Testis (tissue), 3 donors: ENCODE measurements around the gene CSH2. TPM values are rescaled to one million over a fixed set of nuclear protein-coding genes. Genes with fewer than 3 reads are reported as not detected.
A peak's percentile ranks its signal among the peaks of the same experiment; 100 is the strongest.

Experiments
- DNase-seq: peaks from one replicate; pipeline ENCODE4 v3.0.0-alpha.2; 2019
- H3K27ac ChIP-seq, 2 donors: fragments of 200-600 bp; sonication (generic); one replicate each; pipeline ENCODE4 v1.5.1; 2019
- H3K27me3 ChIP-seq: fragments of 200-600 bp; sonication (generic); one replicate; pipeline ENCODE4 v1.5.1; 2019
- H3K36me3 ChIP-seq: fragments of 200-600 bp; sonication (generic); one replicate; pipeline ENCODE4 v1.5.1; 2017; ENCODE audit warnings: low read depth; ENCODE audit errors: missing control alignments
- H3K4me1 ChIP-seq: fragments of 200-600 bp; sonication (generic); one replicate; pipeline ENCODE4 v1.5.1; 2019
- H3K4me3 ChIP-seq, 2 donors: fragments of 200-600 bp; sonication (generic); one replicate each; pipeline ENCODE4 v1.5.1; 2017 to 2019
- H3K9me3 ChIP-seq: fragments of 200-600 bp; sonication (generic); one replicate; pipeline ENCODE4 v1.5.1; 2017
- CTCF ChIP-seq, 3 experiments: fragments of 450-650 bp in 2 of 3; fragments of 200-600 bp in 1 of 3; sonication (generic) in 1 of 3; IDR thresholded peaks; one replicate each; pipeline ENCODE4 v1.5.1; 2016 to 2019; ENCODE audit warnings: antibody characterized with exemption in 3 of 3, mild to moderate bottlenecking in 2 of 3, moderate library complexity in 1 of 3
- POLR2A ChIP-seq: fragments of 450-650 bp; IDR thresholded peaks from one replicate; pipeline ENCODE4 v1.6.1; 2017; ENCODE audit warnings: antibody characterized with exemption, mild to moderate bottlenecking, moderate library complexity
- WGBS, 2 donors: methylation state at CpG; one replicate each; pipeline ENCODE4 v1.1.5; 2018; 5-methylcytosine and 5-hydroxymethylcytosine counted together
- intact Hi-C: fragments of 100-400 bp; cut with DNase I; formaldehyde crosslinking; loops from one replicate; pipeline ENCODE4 v1.15.1; 2023; ENCODE audit warnings: low total_unique reads
- polyA plus RNA-seq: library from polyadenylated mRNA; stranded (reverse); fragments of 350-450 nt; fragmentation: Illumina TruSeq; extraction: RNeasy Lipid Tissue Mini Kit (QIAGEN cat#74804); gene quantifications from one replicate; pipeline ENCODE4 v1.2.3, GENCODE V29; 2014; ENCODE audit warnings: low read depth, low replicate concordance; ENCODE audit not compliant: insufficient read depth
- total RNA-seq, 2 donors: library from RNA; depleted of rRNA; stranded (reverse); fragments of >200 nt; gene quantifications; one replicate each; pipeline ENCODE4 v1.2.3, GENCODE V29; 2016

Gene CSH2
- total and polyA plus RNA-seq, 3 donors from 2014 or later = 0.47 TPM; not detected in 2

GRCh38 chr17:63831505-63831904 lies 42.0 kb downstream of the CSH2 start:
- H3K4me3 ChIP-seq = no peak overlapping the region
- peaks cover 8% of the 10 kb centered on the region for H3K4me1 ChIP-seq
- H3K9me3 ChIP-seq = no peaks in the 10 kb centered on the region
- no peaks in the 10 kb centered on the region for H3K36me3 ChIP-seq
- no peak for DNase-seq
- no peak for TF ChIP-seq CTCF (IDR thresholded peaks at IDR 0.05)
- no peak overlapping the region for H3K27ac ChIP-seq
- 73 to 83% methylated on average over 8 of the region's 8 CpGs for WGBS, 2 donors
- intact Hi-C loops = no loop called here
- H3K27me3 ChIP-seq = no peaks in the 10 kb centered on the region

- H3K36me3 ChIP-seq = no peaks in the 10 kb centered on the region
Measured at GRCh38 chr17:63830904-63831491, 42.5 kb downstream of the CSH2 start.

GRCh38 chr17:63830278-63830677 lies 43.2 kb downstream of the CSH2 start:
- no peaks in the 10 kb centered on the region for H3K9me3 ChIP-seq
- TF ChIP-seq POLR2A (no peak), CTCF (IDR thresholded peaks at IDR 0.05) (no peak)
- no peaks in the 10 kb centered on the region for H3K36me3 ChIP-seq
- no peaks in the 10 kb centered on the region for H3K27me3 ChIP-seq
- peaks cover 8% of the 10 kb centered on the region for H3K4me1 ChIP-seq
- 81 to 83% methylated on average over 5 of the region's 5 CpGs for WGBS, 2 donors
- H3K27ac ChIP-seq = peak overlapping the region in 1 of 2 donors; percentile 10
- no peak overlapping the region for H3K4me3 ChIP-seq
- DNase-seq = no peak
- intact Hi-C loops = no loop called here

More at GRCh38 chr17:63830904-63831491, 42.5 kb downstream of the CSH2 start:
- peaks cover 8% of the 10 kb centered on the region for H3K4me1 ChIP-seq
- intact Hi-C loops = no loop called here
- 89 to 94% methylated on average over 13 to 15 of the region's 15 CpGs for WGBS, 2 donors
- H3K27ac ChIP-seq = peak overlapping the region in 1 of 2 donors; percentile 10
- no peaks in the 10 kb centered on the region for H3K9me3 ChIP-seq
- DNase-seq = no peak
- H3K4me3 ChIP-seq = no peak overlapping the region
- TF ChIP-seq CTCF (IDR thresholded peaks at IDR 0.05) = no peak
- TF ChIP-seq POLR2A = no peak
- no peaks in the 10 kb centered on the region for H3K27me3 ChIP-seq

DNA sequence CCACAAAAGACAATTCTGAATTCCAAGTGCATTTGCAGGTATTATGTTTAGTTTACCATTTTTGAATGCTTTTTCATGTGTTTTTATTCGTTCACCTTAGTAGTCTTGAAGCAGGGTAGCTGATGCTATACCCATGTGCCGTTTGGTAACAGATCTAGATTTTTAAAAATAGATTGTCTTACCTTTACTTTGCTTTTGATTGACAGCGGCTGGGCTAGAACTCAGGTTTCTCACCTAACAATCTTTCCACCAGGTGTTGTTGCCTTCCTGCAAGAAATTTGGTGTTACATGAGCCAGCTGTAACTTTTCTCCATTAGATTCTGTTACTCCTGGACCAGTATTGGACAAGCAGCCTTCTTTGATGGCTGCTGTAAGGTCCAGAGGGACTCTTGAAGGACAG lies 44.5 kb downstream of the CSH2 start:
- Histone ChIP-seq H3K4me3 (no peak overlapping the region), H3K36me3 (no peaks in the 10 kb centered on the region), H3K27me3 (no peaks in the 10 kb centered on the region), H3K9me3 (no peaks in the 10 kb centered on the region), H3K4me1 (peaks cover 8% of the 10 kb centered on the region), H3K27ac (no peak overlapping the region)
- 82 to 92% methylated on average over 3 of the region's 3 CpGs for WGBS, 2 donors
- no peak for DNase-seq
- intact Hi-C loops = loop anchor here (10.0 kb wide), 1 partner anchor 54 kb away; the partner anchor contains the start of genes CCDC47 and DDX42
- TF ChIP-seq POLR2A (no peak), CTCF (IDR thresholded peaks at IDR 0.05) (no peak)

DNA sequence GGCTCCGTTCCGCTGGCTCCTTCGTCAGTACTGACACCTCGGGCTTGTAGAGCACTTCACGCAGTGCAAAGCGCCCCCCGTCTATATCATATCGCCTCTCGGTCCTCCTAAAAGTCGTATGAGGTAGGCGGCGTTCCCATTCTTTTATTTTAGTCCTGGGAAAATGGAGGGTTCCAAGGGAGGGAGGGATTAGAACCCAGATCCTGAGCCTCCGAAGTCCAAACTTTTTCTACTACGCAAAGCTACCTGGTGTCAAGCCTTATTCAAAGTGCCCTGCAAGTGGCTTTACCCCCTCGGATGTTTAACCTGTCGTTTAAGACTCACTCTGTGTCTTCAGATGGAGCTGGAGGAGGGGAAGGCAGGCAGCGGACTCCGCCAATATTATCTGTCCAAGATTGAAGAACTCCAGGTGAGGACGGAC lies 45.7 kb downstream of the CSH2 start:
- intact Hi-C loops = loop anchor here (10.0 kb wide), 1 partner anchor 53 kb away; the partner anchor contains the start of genes CCDC47 and DDX42
- Histone ChIP-seq H3K27me3 (no peaks in the 10 kb centered on the region), H3K9me3 (no peaks in the 10 kb centered on the region), H3K27ac (peak overlapping the region; percentile 93 to 96), H3K4me1 (peaks cover 8% of the 10 kb centered on the region), H3K36me3 (no peaks in the 10 kb centered on the region), H3K4me3 (peak overlapping the region; percentile 84 to 94)
- TF ChIP-seq POLR2A (no peak), CTCF (IDR thresholded peaks at IDR 0.05) (no peak)
- WGBS, 2 donors = 1% methylated on average over 14 to 19 of the region's 19 CpGs
- no peak for DNase-seq
